Uterus (tissue), 4 donors: Measurements from ENCODE around the gene TFB2M. TPM values are rescaled to one million over a fixed set of nuclear protein-coding genes. Genes with fewer than 3 reads are reported as not detected.
"Not testable (repeated sequence)": the region's sequence is repeated elsewhere in the genome, so short reads cannot be mapped to it uniquely, and the experiment has no call there.

Experiments
- DNase-seq, 2 donors: peaks; one replicate each; pipeline ENCODE4 v3.0.0-alpha.2; 2019 to 2020
- H3K27ac ChIP-seq, 2 donors: fragments of 200-600 bp; sonication (generic); 1 replicate in 1 of 2; 2 replicates in 1 of 2; pipeline ENCODE4 v1.5.1; 2016 to 2018
- H3K27me3 ChIP-seq, 2 donors: fragments of 200-600 bp; sonication (generic); one replicate each; pipeline ENCODE4 v1.5.1; 2018 to 2019; ENCODE audit warnings: control low read depth in 1 of 2
- H3K36me3 ChIP-seq, 2 donors: fragments of 200-600 bp; sonication (generic); one replicate each; pipeline ENCODE4 v1.5.1; 2019; ENCODE audit warnings: control low read depth in 1 of 2
- H3K4me1 ChIP-seq, 2 donors: fragments of 200-600 bp; sonication (generic); one replicate each; pipeline ENCODE4 v1.5.1; 2018 to 2019; ENCODE audit warnings: control low read depth in 1 of 2
- H3K4me3 ChIP-seq, 2 donors: fragments of 200-600 bp; sonication (generic); 1 replicate in 1 of 2; 2 replicates in 1 of 2; pipeline ENCODE4 v1.5.1; 2018 to 2019; ENCODE audit warnings: mild to moderate bottlenecking in 1 of 2
- H3K9me3 ChIP-seq, 2 donors: fragments of 200-600 bp; sonication (generic); one replicate each; pipeline ENCODE4 v1.5.1; 2019; ENCODE audit warnings: control low read depth in 1 of 2
- POLR2A ChIP-seq, 2 donors: fragments of 450-650 bp; IDR thresholded peaks; one replicate each; pipeline ENCODE4 v1.6.1; 2016; ENCODE audit warnings: antibody characterized with exemption in 2 of 2, mild to moderate bottlenecking in 1 of 2, moderate library complexity in 1 of 2
- intact Hi-C: fragments of 100-400 bp; cut with DNase I; formaldehyde crosslinking; loops from one replicate; pipeline ENCODE4 v1.15.1; 2023; ENCODE audit warnings: low total_unique reads
- total RNA-seq, 4 donors: library from RNA; depleted of rRNA in 3 of 4; stranded (reverse); fragments of >200 nt in 3 of 4; gene quantifications; one replicate each; pipeline versions ENCODE4 v1.1.0 to v1.2.4, GENCODE V29; 2014 to 2023
- TF ChIP-seq, protein P1 (sequence below), 4 experiments: fragments of 200-600 bp in 2 of 4; fragments of 450-650 bp in 2 of 4; sonication (generic) in 2 of 4; IDR thresholded peaks; one replicate each; pipeline ENCODE4 v1.5.1; 2016 to 2019; ENCODE audit warnings: antibody characterized with exemption in 4 of 4, mild to moderate bottlenecking in 2 of 4, moderate library complexity in 1 of 4
- donor health status: DM: yes; HTN: yes; CAD: no.

The TFB2M gene
- total RNA-seq, 4 donors from 2014 or later, result 3.5 to 25.0 (median 8.8) TPM

DNA sequence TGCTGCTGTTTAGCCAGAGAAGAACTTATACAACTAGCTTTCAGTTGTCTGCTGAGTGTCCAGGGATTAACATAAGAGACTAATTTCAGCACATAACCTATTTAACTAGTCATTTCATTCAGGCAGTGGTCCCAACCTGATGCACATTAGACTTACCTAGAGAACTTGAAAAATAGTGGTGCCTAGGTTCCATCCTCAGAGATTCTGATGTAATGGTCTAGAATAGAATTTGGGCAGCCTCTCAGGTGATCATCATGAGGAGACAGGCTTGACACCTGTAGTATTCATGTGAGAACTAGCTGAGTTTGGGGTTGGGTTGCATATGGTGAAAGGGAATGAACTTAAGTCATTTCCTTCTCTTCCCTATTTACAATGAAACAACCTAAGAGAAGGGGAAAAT is 25.0 kb upstream of the TFB2M start:
- Histone ChIP-seq H3K4me3 (no peak overlapping the region), H3K4me1 (no peaks in the 10 kb centered on the region), H3K27me3 (no peaks in the 10 kb centered on the region), H3K9me3 (no peaks in the 10 kb centered on the region), H3K36me3 (no peaks in the 10 kb centered on the region), H3K27ac (no peak overlapping the region)
- no peak for TF ChIP-seq POLR2A (IDR thresholded peaks at IDR 0.05)
- TF ChIP-seq, protein P1, sequence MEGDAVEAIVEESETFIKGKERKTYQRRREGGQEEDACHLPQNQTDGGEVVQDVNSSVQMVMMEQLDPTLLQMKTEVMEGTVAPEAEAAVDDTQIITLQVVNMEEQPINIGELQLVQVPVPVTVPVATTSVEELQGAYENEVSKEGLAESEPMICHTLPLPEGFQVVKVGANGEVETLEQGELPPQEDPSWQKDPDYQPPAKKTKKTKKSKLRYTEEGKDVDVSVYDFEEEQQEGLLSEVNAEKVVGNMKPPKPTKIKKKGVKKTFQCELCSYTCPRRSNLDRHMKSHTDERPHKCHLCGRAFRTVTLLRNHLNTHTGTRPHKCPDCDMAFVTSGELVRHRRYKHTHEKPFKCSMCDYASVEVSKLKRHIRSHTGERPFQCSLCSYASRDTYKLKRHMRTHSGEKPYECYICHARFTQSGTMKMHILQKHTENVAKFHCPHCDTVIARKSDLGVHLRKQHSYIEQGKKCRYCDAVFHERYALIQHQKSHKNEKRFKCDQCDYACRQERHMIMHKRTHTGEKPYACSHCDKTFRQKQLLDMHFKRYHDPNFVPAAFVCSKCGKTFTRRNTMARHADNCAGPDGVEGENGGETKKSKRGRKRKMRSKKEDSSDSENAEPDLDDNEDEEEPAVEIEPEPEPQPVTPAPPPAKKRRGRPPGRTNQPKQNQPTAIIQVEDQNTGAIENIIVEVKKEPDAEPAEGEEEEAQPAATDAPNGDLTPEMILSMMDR (IDR thresholded peaks at IDR 0.05), result no peak
- no peak for DNase-seq
- intact Hi-C loops, result no loop called here

DNA sequence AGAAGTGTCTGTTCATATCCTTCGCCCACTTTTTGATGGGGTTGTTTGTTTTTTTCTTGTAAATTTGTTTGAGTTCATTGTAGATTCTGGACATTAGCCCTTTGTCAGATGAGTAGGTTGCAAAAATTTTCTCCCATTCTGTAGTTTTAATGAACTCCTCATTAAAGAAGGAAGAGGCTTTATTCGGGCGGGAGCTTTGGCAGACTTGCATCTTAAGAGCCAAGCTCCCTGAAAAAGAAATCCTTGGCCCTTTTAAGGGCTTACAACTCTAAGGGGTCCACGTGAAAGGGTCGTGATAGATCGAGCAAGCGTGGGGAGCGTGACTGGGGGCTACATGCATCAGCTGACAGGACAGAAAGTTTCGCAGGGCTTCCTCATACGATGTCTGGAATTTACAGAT is 23.9 kb upstream of the TFB2M start:
- DNase-seq, H3K36me3 ChIP-seq, H3K27ac ChIP-seq, H3K4me3 ChIP-seq, H3K9me3 ChIP-seq, H3K27me3 ChIP-seq, intact Hi-C loops, H3K4me1 ChIP-seq: not testable (repeated sequence)

DNA sequence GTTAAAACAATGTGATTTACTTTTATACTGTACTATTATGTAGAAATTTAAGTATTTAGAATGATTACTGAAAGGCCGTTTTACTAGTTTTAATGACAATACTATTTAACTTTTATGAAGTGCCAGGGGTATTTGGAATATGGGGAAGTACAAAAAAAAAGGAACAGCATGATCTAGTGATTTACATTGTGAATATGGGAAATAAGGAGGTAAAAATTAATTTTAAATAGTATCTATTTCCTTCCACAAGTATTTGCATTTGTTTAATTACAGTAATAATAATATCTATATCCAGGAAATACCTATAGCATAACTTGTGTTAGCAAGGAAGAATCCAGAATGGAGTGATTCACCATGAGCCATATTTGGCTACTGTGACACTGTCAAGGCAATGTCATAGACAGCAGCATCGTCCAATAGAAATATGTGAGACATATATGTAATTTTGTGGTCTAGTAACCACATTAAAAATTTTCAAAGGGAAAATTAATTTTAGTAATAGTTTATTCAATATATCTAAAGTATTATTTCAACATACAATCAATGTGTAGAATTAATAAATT is 22.2 kb upstream of the TFB2M start:
- H3K27ac ChIP-seq, result peak overlapping the region in 1 of 2 donors; percentile 68
- H3K4me1 ChIP-seq, result peaks cover 0 to 4% of the 10 kb centered on the region in 2 donors
- no peak overlapping the region for H3K4me3 ChIP-seq
- no peaks in the 10 kb centered on the region for H3K36me3 ChIP-seq
- no peak for TF ChIP-seq POLR2A (IDR thresholded peaks at IDR 0.05)
- TF ChIP-seq, protein P1 (IDR thresholded peaks at IDR 0.05), result no peak
- H3K9me3 ChIP-seq, result no peaks in the 10 kb centered on the region
- intact Hi-C loops, result no loop called here
- no peak for DNase-seq
- H3K27me3 ChIP-seq, result no peaks in the 10 kb centered on the region

DNA sequence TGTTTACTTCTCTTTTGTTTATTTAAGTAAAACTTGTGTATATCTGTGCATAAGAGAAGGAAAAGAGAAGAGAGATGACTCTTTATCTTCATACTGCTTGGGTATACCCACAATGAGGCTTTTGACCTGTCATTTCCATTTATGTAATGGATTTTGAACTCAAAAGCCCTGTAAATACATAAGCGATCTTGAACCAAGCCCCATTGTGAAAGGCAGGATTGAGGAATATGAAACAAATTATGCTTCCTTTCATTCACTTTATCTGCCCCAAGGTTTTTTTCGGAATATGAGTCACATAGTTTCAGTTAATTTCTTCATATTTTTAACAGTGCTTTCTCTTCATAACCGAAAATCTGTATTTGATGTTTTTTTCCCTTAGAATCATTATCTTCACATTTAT is 21.5 kb upstream of the TFB2M start:
- no peaks in the 10 kb centered on the region for H3K27me3 ChIP-seq
- no peak for DNase-seq
- peaks cover 0 to 4% of the 10 kb centered on the region in 2 donors for H3K4me1 ChIP-seq
- H3K4me3 ChIP-seq, result no peak overlapping the region
- no peaks in the 10 kb centered on the region for H3K9me3 ChIP-seq
- intact Hi-C loops, result no loop called here
- H3K36me3 ChIP-seq, result no peaks in the 10 kb centered on the region
- no peak for TF ChIP-seq POLR2A (IDR thresholded peaks at IDR 0.05)
- TF ChIP-seq, protein P1 (IDR thresholded peaks at IDR 0.05), result no peak
- H3K27ac ChIP-seq, result peak overlapping the region; percentile 12 to 68

DNA sequence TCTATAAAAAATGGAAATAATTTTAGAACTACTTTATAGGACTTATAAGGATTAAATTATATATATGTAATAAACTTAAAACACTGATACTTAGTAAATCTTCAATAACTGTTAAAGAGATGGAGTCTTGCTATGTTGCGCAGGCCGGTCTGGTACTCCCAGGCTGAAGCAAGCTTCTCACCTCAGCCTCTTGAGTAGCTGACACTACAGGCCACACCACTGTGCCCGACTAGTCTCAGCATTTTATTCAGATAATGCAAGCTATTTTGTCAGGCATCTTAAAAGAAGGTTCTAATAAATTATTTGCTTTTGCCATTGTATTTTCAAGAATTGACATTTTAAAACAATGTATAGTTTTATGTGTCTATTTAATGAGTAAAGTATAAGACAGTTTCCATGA is 21.0 kb upstream of the TFB2M start:
- no peaks in the 10 kb centered on the region for H3K36me3 ChIP-seq
- peak overlapping the region; percentile 12 to 68 for H3K27ac ChIP-seq
- H3K27me3 ChIP-seq, result no peaks in the 10 kb centered on the region
- no peak overlapping the region for H3K4me3 ChIP-seq
- intact Hi-C loops, result no loop called here
- DNase-seq, result no peak
- no peaks in the 10 kb centered on the region for H3K9me3 ChIP-seq
- peaks cover 0 to 4% of the 10 kb centered on the region in 2 donors for H3K4me1 ChIP-seq
- TF ChIP-seq, protein P1 (IDR thresholded peaks at IDR 0.05), result no peak
- TF ChIP-seq POLR2A (IDR thresholded peaks at IDR 0.05), result no peak
